HL-60 (cell line): ENCODE results near the gene DIAPH3.

ENCODE experiments used
- DNase-seq, 2 experiments: peaks; one replicate each; pipeline ENCODE4 v3.0.0-alpha.2; 2010 to 2020; ENCODE audit warnings: low read depth in 1 of 2, low spot score in 1 of 2
- H3K27ac ChIP-seq: fragments of 250-450 bp; sonication (Bioruptor Pico); replicated peaks from 2 replicates; pipeline ENCODE4 v1.5.1; 2020; ENCODE audit warnings: mild to moderate bottlenecking, moderate library complexity
- H3K27me3 ChIP-seq: fragments of 250-450 bp; sonication (Bioruptor Pico); 2 replicates; pipeline ENCODE4 v1.5.1; 2021; ENCODE audit warnings: mild to moderate bottlenecking, moderate library complexity; ENCODE audit not compliant: insufficient read depth, poor library complexity, severe bottlenecking
- H3K4me3 ChIP-seq: replicated peaks from 2 replicates; pipeline ENCODE4 v1.5.1; 2011; ENCODE audit warnings: mild to moderate bottlenecking, control low read depth, low read length; ENCODE audit not compliant: insufficient read depth
- CTCF ChIP-seq: IDR thresholded peaks from one replicate; pipeline ENCODE4 v1.5.1; 2011; ENCODE audit warnings: low read length, control low read depth, inconsistent platforms; ENCODE audit not compliant: insufficient read depth
- GABPA ChIP-seq: IDR thresholded peaks from 2 replicates; pipeline ENCODE4 v1.6.1; 2012; ENCODE audit warnings: low read depth
- POLR2AphosphoS5 ChIP-seq: IDR thresholded peaks from 2 replicates; pipeline ENCODE4 v1.6.1; 2012; ENCODE audit warnings: low read depth
- SPI1 ChIP-seq: IDR thresholded peaks from 2 replicates; pipeline ENCODE4 v1.6.1; 2012; ENCODE audit warnings: low read depth, mild to moderate bottlenecking, borderline replicate concordance
- TF ChIP-seq, protein P1 (sequence below): IDR thresholded peaks from 2 replicates; pipeline ENCODE4 v1.6.1; 2012; ENCODE audit warnings: low read depth; ENCODE audit not compliant: insufficient replicate concordance

The DIAPH3 gene

GRCh38 chr13:59659981-59660380, 503.7 kb downstream of the DIAPH3 start:
- H3K4me3 ChIP-seq = no peak overlapping the region
- no peak overlapping the region for H3K27ac ChIP-seq
- H3K27me3 ChIP-seq = no peaks in the 10 kb centered on the region
- TF ChIP-seq SPI1 = no peak
- TF ChIP-seq POLR2AphosphoS5 = no peak
- TF ChIP-seq, protein P1, sequence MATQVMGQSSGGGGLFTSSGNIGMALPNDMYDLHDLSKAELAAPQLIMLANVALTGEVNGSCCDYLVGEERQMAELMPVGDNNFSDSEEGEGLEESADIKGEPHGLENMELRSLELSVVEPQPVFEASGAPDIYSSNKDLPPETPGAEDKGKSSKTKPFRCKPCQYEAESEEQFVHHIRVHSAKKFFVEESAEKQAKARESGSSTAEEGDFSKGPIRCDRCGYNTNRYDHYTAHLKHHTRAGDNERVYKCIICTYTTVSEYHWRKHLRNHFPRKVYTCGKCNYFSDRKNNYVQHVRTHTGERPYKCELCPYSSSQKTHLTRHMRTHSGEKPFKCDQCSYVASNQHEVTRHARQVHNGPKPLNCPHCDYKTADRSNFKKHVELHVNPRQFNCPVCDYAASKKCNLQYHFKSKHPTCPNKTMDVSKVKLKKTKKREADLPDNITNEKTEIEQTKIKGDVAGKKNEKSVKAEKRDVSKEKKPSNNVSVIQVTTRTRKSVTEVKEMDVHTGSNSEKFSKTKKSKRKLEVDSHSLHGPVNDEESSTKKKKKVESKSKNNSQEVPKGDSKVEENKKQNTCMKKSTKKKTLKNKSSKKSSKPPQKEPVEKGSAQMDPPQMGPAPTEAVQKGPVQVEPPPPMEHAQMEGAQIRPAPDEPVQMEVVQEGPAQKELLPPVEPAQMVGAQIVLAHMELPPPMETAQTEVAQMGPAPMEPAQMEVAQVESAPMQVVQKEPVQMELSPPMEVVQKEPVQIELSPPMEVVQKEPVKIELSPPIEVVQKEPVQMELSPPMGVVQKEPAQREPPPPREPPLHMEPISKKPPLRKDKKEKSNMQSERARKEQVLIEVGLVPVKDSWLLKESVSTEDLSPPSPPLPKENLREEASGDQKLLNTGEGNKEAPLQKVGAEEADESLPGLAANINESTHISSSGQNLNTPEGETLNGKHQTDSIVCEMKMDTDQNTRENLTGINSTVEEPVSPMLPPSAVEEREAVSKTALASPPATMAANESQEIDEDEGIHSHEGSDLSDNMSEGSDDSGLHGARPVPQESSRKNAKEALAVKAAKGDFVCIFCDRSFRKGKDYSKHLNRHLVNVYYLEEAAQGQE = no peak
- no peak for TF ChIP-seq GABPA
- TF ChIP-seq CTCF = no peak
- no peak for DNase-seq

DNA sequence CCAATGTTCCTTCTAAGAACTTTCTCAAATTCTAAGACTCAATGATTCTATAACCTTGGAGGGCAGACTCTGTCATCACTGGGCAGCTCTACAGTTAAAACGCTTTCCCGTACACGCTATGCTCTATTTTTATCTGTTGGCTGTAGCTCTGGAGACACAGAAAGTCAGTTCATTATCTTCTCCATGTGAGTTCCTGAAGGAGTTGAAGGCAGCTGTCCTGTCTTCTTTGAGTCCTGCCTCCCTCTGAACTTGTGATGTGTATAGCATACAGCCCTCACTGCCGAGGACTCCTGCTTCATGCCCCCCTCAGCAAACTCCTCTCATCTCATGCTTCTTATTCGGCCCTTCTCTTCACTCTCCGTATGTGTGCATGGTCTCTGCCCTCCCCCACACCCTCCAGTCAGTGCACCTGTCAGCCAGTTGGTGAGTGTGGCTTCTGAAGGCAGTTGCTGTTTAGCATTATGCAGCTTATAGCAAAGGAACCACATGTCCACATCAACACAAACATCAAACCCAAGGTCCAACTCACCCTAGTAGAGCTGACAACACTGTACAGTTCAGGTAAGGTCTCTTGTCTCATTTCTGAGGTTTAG, 504.9 kb downstream of the DIAPH3 start:
- H3K27me3 ChIP-seq = no peaks in the 10 kb centered on the region
- TF ChIP-seq CTCF = no peak
- TF ChIP-seq SPI1 = no peak
- TF ChIP-seq GABPA = no peak
- no peak for TF ChIP-seq POLR2AphosphoS5
- TF ChIP-seq, protein P1 = no peak
- no peak for DNase-seq
- H3K27ac ChIP-seq = no peak overlapping the region
- no peak overlapping the region for H3K4me3 ChIP-seq

DNA sequence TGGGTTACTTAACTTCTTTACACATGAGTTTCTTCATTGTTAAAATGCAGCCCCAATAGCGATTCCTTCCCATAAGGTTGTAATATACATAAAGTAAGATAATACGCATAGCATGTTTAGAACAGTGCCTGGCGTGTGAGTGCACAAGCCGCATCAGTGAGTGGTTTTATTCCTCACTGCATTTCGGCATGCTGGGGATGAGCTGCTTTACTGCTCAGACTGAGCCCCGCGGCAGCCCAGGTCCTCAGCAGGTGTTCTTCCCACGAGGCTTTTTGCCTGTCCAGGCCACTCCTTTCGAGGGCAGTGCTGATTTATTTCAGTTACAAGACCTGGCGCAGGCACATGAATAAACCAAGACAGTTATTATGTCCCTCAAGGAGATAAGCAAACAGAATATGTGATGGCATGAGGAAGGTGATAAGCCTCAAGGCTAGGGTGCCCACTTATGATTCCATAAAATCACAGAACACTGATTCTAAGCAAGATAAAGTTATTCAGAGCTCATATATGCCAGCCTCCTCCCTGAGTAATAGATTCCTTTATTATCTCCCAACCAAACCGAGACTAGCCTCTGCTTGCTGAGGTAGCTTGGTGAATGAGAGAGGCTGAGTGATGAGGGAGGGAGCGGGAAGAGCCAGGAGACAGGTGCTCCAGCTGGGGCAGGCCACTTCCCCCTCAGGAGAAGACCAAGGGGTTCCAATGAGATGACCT, 505.5 kb downstream of the DIAPH3 start:
- no peak overlapping the region for H3K27ac ChIP-seq
- H3K27me3 ChIP-seq = no peaks in the 10 kb centered on the region
- TF ChIP-seq SPI1 = no peak
- TF ChIP-seq, protein P1 = no peak
- no peak for TF ChIP-seq POLR2AphosphoS5
- DNase-seq = no peak
- no peak overlapping the region for H3K4me3 ChIP-seq
